B cell (primary cell): Measurements from ENCODE around the gene ANKRD13C.

Experiments used
- EZH2 ChIP-seq: IDR thresholded peaks from 2 replicates; pipeline ENCODE4 v1.6.1; 2012; ENCODE audit warnings: borderline replicate concordance, low read depth, mild to moderate bottlenecking, moderate library complexity, low read length; ENCODE audit not compliant: insufficient read depth, poor library complexity, severe bottlenecking
- TF ChIP-seq, protein P1 (sequence below): fragments of 200-600 bp; IDR thresholded peaks from one replicate; pipeline ENCODE4 v1.8.0; 2022; ENCODE audit warnings: antibody characterized with exemption, mild to moderate bottlenecking

- no peak for TF ChIP-seq EZH2
- TF ChIP-seq, protein P1, sequence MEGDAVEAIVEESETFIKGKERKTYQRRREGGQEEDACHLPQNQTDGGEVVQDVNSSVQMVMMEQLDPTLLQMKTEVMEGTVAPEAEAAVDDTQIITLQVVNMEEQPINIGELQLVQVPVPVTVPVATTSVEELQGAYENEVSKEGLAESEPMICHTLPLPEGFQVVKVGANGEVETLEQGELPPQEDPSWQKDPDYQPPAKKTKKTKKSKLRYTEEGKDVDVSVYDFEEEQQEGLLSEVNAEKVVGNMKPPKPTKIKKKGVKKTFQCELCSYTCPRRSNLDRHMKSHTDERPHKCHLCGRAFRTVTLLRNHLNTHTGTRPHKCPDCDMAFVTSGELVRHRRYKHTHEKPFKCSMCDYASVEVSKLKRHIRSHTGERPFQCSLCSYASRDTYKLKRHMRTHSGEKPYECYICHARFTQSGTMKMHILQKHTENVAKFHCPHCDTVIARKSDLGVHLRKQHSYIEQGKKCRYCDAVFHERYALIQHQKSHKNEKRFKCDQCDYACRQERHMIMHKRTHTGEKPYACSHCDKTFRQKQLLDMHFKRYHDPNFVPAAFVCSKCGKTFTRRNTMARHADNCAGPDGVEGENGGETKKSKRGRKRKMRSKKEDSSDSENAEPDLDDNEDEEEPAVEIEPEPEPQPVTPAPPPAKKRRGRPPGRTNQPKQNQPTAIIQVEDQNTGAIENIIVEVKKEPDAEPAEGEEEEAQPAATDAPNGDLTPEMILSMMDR, result no peak
These were observed 106.8 kb downstream of the ANKRD13C start for GRCh38 chr1:70247768-70248167.
